GM06990 (cell line): ENCODE results near the gene CSH1.
"Not testable (repeated sequence)": the region's sequence is repeated elsewhere in the genome, so short reads cannot be mapped to it uniquely, and the experiment has no call there.

Experiments
- DNase-seq: peaks from one replicate; pipeline ENCODE4 v3.0.0-alpha.2; 2011; ENCODE audit not compliant: insufficient read length; ENCODE audit errors: extremely low read depth
- H3K27me3 ChIP-seq: replicated peaks from 2 replicates; pipeline ENCODE4 v1.6.0; 2011; ENCODE audit warnings: low read length; ENCODE audit not compliant: control insufficient read depth, insufficient read depth
- H3K36me3 ChIP-seq: 2 replicates; pipeline ENCODE4 v1.5.1; 2011; ENCODE audit warnings: low read length; ENCODE audit not compliant: control insufficient read depth, insufficient read depth
- H3K4me3 ChIP-seq: replicated peaks from 2 replicates; pipeline ENCODE4 v1.5.1; 2011; ENCODE audit warnings: low read depth, mild to moderate bottlenecking, control low read depth, low read length
- TF ChIP-seq, protein P1 (sequence below): IDR thresholded peaks from 2 replicates; pipeline ENCODE4 v1.5.1; 2011; ENCODE audit warnings: low read length, control low read depth, mild to moderate bottlenecking, inconsistent platforms; ENCODE audit not compliant: insufficient read depth, poor library complexity, severe bottlenecking

Gene CSH1

DNA sequence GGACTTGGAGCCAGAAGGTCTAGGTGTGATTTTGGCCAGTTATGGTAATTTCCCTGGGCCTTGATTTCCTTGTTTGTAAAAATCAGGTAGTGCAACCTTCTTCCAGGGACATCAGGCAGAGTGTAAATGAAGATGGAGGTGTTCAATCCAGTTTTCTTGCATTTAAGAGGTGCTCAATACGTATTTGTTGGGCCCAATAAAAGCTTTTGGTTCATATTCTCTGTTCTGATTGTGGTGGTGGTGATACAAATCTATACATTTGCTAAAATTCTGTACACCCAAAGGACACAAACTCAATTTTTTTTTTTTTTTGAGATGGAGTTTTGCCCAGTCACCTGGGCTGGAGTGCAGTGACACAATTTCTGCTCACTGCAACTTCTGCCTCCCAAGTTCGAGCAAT, 29.8 kb upstream of the CSH1 start:
- no peaks in the 10 kb centered on the region for H3K27me3 ChIP-seq
- TF ChIP-seq, protein P1, sequence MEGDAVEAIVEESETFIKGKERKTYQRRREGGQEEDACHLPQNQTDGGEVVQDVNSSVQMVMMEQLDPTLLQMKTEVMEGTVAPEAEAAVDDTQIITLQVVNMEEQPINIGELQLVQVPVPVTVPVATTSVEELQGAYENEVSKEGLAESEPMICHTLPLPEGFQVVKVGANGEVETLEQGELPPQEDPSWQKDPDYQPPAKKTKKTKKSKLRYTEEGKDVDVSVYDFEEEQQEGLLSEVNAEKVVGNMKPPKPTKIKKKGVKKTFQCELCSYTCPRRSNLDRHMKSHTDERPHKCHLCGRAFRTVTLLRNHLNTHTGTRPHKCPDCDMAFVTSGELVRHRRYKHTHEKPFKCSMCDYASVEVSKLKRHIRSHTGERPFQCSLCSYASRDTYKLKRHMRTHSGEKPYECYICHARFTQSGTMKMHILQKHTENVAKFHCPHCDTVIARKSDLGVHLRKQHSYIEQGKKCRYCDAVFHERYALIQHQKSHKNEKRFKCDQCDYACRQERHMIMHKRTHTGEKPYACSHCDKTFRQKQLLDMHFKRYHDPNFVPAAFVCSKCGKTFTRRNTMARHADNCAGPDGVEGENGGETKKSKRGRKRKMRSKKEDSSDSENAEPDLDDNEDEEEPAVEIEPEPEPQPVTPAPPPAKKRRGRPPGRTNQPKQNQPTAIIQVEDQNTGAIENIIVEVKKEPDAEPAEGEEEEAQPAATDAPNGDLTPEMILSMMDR, result no peak
- no peak overlapping the region for H3K4me3 ChIP-seq
- DNase-seq, result no peak
- H3K36me3 ChIP-seq, result peaks cover 27% of the 10 kb centered on the region

DNA sequence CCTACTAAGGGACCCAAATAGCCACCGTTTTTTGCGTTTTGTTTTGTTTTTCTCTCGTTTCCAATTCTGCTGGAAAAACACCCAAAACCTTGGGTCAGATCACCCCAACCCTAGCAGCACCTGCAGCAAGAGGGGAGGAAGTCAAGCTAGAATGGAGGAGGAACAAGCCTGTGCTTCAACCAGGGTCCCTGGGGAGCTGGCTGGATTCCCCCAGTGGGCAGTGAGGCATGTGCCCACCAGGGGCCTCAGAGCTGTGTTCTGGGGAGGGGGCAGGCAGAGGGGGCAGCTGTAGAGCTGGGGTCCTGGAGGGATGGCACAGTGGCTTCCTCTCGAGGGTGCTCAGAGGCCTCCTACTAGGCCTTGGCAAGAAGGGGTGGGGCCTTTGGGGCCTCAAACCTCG, 29.2 kb upstream of the CSH1 start:
- DNase-seq, result peak; percentile 61
- TF ChIP-seq, protein P1, result no peak

DNA sequence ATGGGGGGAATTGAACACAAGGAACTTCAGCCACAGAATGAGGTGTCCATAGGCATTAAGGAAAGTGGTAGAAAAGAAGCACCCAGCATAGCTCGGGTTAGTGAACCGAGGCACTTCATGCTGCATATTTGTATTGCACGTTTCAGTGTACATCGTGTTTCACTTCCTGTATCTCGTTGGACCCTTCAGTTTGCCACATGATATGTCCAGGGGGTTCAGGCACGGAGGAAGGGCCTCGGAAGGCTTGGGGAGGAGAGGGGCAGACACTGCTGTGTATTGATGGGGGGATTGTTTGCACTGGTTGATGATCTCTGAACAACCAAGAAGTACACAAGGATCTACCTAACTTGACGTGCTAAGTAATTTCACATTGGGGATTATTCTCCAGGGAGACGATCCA, 26.0 kb upstream of the CSH1 start:
- not testable (repeated sequence) for H3K27me3 ChIP-seq, H3K36me3 ChIP-seq, H3K4me3 ChIP-seq, DNase-seq

More for the DNA sequence above, 29.2 kb upstream of the CSH1 start:
- Histone ChIP-seq H3K4me3 (no peak overlapping the region), H3K27me3 (no peaks in the 10 kb centered on the region), H3K36me3 (peaks cover 26% of the 10 kb centered on the region)

DNA sequence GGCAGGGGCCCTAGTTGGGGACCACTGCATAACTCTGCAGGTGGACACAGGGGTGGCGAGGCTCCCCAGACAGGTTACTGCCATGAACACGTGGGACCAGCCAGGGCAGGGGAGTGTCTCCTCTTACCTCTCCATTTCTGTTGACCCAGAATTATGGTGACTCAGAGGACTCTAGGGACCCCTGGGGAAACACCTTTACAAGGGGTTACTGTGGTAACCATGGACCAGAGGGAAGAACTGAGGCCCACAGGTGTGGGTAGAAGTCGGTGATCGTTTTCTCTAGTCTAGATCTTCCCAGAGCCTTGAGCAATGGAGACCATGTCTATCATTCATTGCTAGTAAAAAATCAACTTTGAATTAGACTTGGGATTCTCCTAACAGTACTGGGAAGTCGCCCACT, 24.4 kb upstream of the CSH1 start:
- not testable (repeated sequence) for H3K27me3 ChIP-seq, H3K36me3 ChIP-seq, DNase-seq, H3K4me3 ChIP-seq

DNA sequence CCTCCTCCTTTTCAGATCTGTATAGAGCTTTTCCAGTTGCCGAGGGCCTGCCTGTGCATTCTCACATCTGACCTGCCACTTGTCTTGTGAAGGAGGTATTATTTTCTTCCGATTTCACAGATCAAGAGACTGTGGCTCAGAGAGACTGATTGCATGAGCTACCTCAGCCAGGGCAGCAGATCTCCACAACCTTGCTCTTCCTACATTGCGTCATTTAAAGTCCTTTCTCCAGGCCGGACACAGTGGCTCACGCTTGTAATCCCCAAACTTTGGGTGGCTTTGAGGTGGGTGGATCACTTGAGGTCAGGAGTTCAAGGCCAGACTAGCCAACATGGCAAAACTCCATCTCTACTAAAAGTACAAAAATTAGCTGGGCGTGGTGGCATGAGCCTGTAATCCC, 23.7 kb upstream of the CSH1 start:
- H3K36me3 ChIP-seq, H3K27me3 ChIP-seq, H3K4me3 ChIP-seq, DNase-seq: not testable (repeated sequence)

DNA sequence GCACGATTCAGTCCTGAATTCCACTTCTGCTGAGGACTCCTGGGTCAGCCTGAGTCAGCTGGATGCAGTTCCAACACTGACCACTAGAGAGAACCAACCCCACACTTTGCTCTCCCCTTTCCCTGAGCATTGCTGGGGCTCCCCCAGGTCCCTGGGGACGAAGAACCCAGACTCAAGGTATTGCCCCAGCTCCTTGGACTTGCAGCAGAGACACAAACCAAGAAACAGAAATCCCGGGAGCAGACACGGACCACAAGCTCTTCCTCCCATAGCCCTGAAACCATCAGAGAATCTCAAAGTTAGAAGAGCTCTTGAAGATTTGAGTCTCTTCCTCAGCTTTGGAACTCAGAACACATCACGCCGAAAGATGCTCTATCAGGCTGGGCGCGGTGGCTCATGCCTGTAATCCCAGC, 22.9 kb upstream of the CSH1 start:
- DNase-seq, result peak; percentile 48
- Histone ChIP-seq H3K27me3 (no peaks in the 10 kb centered on the region), H3K4me3 (no peak overlapping the region), H3K36me3 (no peaks in the 10 kb centered on the region)
- TF ChIP-seq, protein P1, result peak; percentile 89

DNA sequence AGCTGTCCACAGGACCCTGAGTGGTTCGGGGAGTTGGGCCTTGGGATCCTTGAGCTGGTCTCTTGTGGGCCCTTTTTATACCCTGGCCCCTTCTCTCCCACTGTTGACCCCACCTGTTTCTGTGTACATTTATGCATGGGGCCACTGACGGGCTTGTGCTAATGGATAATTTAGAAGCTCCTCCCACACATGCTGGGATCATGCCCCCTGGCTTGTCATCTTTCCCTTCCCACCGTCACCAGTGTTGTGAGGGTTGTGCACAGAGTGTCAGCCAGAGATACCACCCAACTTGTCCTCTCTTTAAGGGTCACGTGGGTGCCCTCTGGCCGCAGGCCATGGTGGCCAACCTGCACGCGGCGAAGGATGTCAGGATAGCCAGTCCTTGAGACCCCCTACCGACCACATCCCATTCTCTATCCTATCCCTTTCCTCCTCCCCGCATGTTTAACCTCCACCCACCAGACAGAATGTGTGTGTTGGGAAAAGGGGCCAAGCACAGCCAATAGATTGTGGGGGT, 22.5 kb upstream of the CSH1 start, which contains the start of gene GH1:
GH1 (minus strand) TSS at position 51 of the 517 bp plus-strand sequence. CDS start 63 bp downstream, outside the sequence.
- DNase-seq, H3K27me3 ChIP-seq, H3K4me3 ChIP-seq, H3K36me3 ChIP-seq: not testable (repeated sequence)

DNA sequence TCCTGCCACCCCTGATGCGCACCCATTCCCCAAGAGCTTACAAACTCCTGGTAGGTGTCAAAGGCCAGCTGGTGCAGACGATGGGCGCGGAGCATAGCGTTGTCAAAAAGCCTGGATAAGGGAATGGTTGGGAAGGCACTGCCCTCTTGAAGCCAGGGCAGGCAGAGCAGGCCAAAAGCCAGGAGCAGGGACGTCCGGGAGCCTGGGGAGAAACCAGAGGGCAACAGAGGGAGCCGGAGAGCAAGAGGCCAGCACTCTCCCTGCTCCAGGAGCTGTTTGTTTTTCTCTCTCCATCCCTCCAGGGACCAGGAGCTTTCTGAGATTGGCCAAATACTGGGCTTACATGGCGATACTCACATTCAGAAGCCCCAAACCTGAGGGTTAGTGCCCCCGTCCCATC, 21.9 kb upstream of the CSH1 start:
- TF ChIP-seq, protein P1, result no peak
- DNase-seq, result no peak
- no peaks in the 10 kb centered on the region for H3K27me3 ChIP-seq
- H3K4me3 ChIP-seq, result no peak overlapping the region
- no peaks in the 10 kb centered on the region for H3K36me3 ChIP-seq
